ENCODE results near the gene LMAN1L.
A peak's percentile ranks its signal among the peaks of the same experiment; 100 is the strongest.

LMAN1L gene

DNA sequence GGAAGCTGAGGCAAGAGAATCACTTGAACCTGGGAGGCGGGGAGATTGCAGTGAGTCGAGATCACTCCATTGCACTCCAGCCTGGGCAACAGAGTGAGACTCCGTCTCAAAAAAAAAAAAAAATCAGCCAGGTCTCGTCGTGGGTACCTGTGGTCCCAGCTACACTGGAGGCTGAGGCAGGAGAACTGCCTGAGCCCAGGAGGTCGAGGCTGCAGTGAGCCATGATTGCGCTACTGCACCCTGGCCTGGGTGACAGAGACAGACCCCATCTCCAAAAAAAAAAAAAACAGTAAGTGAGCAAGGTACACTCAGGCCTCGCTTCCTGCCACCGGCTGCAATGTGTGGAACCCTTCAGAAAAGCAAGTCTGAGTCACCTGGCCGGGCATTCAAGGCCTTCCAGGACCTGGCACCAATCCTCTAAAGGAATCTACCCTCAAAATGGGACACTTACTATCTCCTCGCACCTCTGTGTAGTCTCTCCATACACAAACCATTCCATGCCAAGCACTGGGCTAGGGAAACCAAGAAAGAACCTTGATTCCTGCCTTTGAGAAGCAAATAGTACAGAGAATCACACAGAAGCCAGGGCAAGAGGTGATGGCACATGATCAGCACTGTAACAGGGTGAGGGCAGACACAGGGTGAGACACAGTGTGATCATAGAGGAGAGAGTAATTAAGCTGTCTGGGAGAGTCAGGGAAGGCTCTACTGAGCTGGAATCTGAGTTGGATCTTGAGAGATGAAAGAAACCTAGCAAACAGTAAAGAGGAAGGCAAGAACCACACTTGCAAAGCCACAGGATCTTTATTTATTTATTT, 50.8 kb downstream of the LMAN1L start:
- DNase-seq: no peak

DNA sequence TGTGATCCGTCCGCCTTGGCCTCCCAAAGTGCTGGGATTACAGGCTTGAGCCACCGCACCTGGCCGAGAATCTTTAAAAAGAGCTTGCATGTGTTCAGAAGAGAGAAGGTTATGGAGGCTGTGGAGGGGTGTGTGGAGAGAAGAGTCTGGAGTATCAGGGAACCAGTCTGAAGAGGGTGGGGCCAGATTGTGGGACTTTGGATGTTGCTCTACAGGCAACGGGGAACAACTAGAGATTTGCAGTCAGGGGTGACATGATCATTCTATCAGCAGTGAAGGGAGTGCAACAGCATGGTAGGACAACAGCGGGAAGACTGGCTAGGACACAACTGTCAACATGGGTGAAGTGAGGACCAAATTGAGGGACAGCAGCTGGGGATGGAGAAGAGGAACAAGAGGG, 51.7 kb downstream of the LMAN1L start:
- no peak for DNase-seq

DNA sequence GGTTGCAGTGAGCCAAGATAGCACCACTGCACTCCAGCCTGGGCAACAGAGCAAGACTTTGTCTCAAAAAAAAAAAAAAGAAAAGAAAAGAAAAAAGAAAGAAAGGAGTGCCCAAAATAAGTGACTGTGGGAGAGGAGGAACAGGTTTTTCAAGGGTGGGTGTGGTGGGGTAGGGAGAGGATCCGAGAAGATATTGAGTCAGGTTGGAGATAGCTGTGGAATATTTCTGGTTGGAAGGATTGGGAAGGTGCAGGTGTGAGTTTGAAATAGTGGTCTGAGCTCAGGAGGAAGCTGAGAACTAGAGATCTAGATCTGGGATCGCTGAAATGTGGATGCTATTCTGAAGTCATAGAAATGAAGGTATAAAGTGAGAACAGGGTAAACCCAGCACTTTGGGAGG, 52.7 kb downstream of the LMAN1L start:
- no peak for DNase-seq

DNA sequence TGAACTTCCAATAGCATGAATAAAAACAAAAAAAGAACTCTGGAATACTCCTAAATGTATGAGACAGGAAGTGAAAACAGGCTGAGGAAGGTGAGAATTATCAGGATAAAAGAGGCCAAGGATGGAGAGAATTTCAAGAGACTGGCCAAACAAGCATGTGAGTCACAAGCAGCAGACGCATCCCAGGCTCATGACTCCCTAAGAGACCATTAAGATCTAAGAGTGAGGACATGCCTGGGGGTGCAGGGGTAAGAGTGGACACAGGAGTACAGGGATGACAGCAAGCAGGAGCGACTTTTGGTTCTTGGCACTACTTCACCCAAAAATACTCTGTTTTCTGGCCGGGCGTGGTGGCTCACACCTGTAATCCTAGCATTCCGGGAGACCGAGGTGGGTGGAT, 53.5 kb downstream of the LMAN1L start:
- no peak for DNase-seq

DNA sequence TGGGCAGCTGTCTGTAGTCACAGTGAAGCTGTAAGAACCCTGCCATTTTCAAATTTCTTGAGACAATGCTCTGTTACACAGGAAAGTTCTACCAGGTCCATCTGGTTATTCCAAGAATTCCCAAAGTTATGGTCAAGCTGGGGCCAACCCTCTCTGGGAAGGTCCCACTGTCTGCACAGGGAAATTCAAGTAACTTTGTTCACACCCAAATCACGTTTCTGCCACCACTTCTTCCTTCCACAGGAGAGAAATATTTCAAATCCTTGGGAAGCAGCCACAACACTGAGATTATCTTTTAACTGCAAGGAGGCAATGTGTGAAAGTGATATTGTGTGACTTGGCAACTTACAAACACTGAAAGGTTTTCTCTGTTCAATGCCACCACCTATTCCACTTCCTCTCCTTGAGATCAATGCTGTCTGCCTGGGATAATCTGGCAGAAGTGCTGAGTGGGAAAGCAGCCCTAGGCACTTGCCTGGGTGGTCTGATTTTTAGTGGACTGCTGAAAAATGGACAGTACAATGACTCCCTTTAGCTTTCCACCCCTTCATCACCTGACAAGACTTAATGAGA, 54.9 kb downstream of the LMAN1L start:
- no peak for DNase-seq

DNA sequence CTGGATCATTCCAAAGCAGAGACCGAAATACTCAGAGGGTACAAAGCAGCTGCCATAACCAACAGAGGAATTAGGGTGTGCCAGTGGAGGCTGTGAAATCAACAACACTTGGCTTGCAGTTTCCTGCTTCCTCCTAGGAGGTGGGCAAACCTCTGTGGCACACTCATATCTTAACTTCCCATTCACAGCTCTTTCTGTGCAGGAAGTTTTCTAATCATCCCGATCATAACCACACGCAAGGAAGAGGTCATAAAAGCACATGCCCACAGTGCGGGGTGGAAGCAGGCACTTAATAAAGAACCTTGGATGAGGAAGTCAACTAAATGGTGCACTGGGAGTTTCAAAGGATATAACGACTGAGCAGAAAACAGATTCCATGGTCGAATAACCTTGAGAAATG, 55.4 kb downstream of the LMAN1L start:
- no peak for DNase-seq

DNA sequence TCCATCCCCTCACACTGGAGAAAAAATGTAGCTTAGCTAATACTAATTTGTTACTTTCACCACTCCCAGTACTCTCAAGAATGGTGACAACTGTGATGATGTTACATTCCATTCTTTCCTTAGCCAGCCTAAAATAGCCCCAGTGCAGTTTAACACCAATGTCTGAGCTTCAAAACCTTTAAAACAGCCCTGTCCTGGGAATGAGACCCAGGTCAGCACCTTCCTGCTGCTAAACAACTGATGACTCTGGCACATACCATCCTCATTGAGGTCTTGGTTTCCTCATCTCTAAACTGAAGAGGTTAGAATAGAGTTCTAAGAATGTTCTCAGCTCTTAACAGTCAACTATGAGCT, 56.7 kb downstream of the LMAN1L start:
- DNase-seq: no peak

DNA sequence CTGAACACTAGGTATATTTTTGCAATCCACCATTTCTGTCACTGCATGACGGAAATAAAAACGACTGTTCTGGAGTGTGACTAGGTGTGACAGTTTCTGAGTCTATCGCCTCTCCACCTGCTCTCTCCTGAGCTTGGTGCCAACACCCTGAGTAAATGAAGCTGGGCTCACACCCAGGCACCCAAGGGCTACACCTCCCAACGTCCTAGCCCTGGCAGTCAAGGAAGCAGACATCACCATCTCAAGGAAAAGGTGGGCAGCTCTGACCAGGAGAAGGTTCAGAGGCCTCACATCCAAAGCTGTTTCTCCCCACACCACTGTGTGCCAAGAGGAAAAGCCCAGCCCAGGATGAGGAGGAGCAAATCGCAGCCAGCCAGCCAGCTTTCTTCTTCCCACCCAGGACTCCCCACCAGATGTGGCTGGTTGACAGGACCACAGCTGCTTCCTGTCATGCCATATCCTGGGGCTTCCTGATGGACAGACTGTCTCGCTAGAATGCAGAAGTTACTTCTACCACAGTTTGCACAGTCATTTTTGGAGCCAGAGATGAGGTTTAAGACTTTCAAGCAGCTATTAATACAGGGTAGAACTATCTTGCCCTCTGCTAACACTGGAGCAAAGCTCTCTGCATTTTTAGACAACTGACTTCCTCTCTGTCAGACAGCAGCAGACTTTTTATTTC, 57.2 kb downstream of the LMAN1L start:
- no peak for DNase-seq

DNA sequence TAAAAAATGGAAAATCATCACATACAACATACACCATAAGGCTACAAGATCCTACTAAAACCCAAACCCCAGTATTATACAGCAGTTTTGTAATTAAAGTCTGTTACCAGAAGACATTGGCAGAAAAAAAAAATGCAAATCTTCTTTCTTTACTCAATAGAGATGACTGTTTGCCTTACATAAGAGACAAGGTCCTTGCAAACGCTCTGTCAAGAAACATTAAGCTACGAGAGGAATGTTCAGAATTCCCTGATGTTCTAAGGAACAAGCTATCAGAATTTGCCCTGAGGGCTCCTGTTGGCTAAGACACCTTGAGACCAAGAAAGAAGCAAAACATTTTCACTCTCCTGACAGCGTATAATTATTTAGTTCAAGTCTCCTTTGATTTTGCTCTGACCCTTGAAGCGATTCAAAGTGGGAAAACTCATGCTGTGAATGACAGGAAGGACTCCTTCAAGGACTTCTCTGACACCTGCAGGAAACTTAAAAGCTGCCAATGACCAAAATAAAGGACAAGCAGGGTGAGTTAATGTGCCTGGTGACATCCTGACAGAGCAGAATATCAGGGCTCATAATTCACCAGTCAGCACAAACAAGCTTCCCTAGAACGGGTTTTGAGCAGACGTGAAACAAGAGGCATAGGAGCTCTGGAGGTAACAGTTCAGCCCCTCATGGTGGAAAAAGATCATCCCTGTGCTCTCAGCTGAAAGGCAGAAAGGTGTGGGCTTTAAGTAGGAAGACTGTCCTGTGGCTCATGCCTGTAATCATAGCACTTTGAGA, 58.0 kb downstream of the LMAN1L start:
- no peak for DNase-seq

DNA sequence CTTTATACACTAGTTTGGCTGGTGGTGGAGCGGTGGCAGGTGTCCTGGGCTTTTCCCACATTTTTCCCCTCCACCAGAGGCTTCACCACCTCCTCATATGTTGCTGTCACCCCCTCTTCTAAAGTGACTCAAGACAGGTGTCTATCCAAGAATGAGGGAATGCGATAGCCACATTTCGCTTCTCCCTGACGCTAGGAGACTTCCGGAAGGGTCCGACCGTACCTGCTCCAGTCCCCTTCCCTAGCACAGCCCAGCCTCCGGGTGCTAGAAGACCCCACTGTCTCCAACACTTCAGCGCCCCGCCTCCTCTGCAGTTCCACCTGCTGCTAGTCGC, 60.0 kb downstream of the LMAN1L start:
- no peak for DNase-seq

DNA sequence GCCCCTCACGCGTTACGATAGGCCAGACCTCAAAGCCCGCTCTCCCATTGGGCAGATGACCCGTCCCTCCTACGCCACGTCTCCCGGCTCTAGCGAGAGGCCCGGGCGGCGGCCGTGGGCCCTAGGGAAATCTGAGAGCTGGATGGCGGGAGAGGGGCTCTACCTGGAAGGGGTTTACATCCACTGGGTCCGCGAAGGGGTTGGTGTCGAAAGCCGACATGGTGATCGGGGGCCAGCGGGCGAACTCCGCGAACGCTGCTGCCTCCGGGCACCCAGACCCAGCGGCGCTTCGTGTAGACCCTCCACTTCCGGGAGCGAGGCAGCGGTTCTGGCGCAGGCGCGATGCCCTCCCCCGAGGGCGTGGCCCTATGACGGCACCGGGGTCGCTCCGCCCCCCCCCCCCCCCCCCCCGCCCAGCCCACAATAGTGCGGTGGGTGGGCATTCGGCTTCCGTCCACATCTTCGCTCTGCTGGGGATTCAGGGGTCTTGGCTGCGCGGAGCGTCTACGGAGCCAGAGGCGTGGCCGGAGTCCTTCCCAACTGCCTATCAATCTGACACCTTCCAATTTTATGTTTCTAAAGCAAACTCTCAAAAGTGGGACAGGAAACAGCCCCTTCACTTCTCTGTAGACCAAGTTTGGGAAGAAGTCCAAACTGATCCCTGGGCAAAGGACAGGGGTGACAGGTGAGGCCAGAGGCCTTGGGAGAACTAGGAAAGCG, 60.6 kb downstream of the LMAN1L start, which contains the start of gene SCAMP2:
Gene SCAMP2, minus strand, starts transcription at position 330 of the 720 bp plus-strand sequence. Its CDS starts 110 bp downstream, at position 220.
- peak; percentile 80 for DNase-seq

DNA sequence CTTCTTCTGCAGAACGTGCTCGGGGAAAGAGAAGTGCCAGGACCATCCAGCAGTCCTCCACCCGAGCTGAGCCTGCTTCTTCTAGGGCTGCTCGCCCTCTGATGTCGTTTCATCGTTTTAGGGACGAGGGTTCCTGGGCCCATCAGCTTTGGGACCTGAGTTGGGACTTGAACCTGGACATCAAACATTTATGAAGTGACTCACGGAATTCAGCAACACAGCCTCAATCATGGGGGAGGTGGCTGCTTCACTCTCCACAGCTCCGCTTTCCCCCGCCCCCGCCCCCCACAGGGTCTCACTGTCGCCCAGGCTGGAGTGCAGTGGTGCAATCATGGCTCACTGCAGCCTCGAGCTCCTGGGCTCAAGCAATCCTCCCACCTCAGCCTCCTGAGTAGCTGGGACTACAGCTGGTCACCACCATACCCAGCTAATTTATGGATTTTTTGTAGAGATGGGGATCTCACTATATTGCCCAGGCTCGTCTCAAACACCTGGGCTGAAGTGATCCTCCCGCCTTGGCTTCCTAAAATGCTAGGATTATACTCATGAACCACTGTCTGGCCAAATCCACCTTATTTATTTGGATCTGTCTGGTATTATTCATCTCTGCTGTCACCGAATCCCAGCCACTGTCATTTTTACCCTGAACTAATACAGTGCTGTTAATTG, 61.3 kb downstream of the LMAN1L start:
- DNase-seq: no peak
